Raji (cell line): ENCODE data around the gene AMPD3.

Experiments used
- POLR2A ChIP-seq: IDR thresholded peaks from 2 replicates; pipeline ENCODE4 v1.6.1; 2011; ENCODE audit warnings: low read depth, low read length, control low read depth; ENCODE audit not compliant: insufficient read depth

AMPD3 gene

GRCh38 chr11:10490032-10490397, 35.0 kb downstream of the AMPD3 start:
- no peak for TF ChIP-seq POLR2A

GRCh38 chr11:10490398-10491241, 35.6 kb downstream of the AMPD3 start:
- no peak for TF ChIP-seq POLR2A

GRCh38 chr11:10492084-10492483, 37.0 kb downstream of the AMPD3 start:
- TF ChIP-seq POLR2A: no peak

- no peak for TF ChIP-seq POLR2A
These were observed 38.1 kb downstream of the AMPD3 start for GRCh38 chr11:10493041-10493663.

DNA sequence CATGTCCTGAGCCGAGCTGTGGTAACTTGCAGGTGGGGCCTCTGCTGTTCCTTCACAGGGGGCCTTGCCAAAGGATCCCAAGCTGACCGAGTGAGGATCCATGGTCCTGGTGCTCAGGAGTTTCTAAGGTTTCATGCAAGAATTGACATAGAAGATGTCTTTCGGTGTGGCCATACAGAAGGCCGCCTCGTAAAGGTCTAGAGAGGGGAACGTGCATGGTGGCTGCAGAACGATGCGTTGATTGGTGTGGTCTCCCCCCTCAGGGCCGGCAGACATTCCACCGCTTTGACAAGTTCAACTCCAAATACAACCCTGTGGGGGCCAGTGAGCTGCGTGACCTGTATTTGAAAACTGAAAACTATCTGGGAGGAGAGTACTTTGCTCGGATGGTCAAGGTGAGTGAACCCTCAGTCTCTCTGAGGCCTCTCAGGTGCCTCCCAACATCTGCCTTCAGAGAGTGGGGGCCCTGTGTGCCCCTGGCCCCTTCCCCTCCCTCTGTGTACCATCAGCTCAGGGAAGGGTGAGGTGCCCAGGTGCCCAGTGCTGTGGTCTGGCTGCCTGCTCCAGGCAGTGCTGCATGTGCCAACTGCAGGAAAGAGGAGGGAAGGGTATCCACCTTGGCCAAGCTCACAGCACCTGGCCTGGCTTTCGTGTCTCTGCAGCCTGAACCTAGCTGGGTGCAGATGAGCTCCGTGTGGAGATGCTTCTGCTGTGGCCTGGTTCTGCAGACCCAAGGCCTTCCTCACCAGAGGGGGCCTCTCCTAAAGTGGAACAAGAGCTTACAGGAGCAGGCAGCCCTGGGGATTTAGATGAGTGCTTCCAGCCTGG, 39.8 kb downstream of the AMPD3 start:
- TF ChIP-seq POLR2A: no peak

DNA sequence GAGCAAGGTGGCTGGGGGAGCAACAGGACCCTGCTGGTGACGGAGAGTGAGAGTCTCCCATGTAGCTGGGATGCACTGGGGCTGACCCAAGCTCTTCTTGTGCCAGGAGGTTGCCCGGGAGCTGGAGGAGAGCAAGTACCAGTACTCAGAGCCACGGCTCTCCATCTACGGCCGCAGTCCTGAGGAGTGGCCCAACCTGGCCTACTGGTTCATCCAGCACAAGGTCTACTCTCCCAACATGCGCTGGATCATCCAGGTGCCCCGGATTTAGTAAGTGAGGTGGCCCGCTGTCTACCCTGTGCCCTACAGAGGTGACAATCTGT, 40.4 kb downstream of the AMPD3 start:
- no peak for TF ChIP-seq POLR2A

DNA sequence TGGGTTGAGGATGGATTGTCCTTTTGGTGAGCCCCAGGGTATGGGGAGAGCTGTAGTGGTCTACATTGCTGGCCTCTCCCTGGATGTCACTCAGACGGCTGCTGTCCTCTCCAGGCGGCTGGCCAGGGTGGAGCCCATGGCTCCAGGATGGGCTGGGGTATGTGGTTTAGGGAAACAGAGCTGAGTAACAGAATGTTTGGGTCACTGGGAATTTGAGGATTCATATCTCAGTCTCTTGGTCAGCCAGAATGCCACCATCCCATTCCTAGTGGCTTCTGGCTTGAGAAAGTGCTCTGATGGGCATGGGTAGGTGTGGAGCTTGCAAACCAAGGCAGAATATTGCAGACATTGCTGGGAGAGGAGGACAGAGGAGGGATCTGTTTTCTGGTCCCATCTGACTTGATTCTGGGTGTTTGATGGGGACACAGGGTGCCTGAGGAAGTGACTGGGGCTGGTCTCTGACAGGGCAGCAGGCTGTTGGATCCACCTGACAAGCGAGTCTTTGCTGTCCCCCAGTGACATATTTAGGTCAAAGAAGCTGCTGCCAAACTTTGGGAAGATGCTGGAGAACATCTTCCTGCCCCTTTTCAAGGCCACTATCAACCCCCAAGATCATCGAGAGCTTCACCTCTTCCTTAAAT, 41.4 kb downstream of the AMPD3 start:
- TF ChIP-seq POLR2A: no peak

GRCh38 chr11:10497371-10498021, 42.4 kb downstream of the AMPD3 start:
- no peak for TF ChIP-seq POLR2A

DNA sequence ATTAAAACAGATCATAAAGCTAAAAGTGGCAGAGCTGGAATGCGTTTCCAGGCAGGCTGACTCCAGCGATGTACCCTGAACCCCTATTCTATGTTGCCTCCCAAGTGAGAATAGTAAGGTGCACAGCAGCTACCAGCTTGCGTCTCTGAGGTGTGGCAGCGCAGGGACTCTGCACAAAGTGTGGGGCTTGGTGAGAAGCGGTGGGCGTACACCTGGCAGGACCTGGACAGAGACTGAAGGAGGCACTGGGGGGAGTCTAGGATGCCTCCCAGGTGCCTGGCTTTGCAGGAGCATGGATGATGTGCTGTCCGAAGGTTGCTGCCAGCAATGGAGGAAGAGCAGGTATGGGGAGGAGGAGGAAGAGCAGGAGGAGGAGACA, 42.9 kb downstream of the AMPD3 start:
- TF ChIP-seq POLR2A: no peak

DNA sequence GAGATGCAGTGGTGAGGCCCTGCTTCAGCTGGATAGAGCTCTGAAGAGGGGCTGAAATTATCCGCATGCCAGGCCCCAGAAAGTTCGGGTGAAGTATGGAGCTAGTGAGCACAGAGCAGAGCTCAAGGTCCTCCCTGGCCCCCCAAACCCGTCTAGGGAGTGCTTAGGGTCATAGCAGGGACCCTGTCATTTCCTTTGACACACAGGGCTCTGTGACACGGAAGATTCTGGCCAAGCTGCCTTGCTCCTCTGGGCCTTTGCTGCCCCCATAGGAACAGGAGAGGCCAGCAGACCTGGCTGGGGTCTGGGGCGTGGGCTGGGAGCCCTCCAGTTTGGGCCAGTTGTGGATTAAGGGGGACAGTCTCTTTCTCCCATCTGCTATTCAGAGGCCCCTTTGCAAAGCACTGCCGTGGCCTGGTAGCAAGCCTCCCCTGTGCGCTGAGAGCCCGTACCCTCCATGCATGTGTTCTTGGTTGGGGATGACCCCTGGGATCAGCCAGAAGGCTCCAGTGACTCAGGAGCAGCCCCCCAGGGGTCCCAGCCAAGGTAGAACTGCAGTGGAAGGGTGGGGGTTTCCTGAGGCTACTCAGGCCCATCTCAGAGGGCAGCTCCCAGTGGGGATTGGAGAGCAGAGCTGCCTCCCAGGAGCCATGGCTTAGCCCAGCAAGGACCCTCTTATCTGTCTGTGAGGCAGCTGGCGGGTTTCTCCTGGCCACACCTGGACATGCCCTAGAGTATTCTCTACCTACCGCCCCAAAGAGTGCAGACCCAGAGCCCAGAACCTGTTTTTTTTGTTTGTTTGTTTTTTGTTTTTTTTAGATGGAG, 43.6 kb downstream of the AMPD3 start:
- no peak for TF ChIP-seq POLR2A

DNA sequence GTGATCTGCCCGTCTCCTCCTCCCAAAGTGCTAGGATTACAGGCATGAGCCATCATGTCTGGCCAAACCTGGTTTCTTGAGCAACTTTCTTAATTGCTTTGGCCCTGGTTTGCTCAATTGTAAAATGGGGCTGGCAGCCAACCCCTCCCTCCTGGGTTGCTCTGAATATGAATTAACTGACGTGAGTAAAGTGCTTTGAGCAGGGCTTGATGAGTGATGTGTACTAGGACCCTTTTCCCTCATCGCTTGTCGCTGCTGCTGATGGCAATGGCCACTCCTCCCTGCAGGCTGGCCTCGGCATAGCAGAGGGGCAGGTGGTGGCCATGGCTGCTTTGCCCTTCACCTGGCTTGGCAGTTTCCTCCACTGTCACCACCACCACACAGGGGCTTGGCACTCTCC, 44.4 kb downstream of the AMPD3 start:
- TF ChIP-seq POLR2A: no peak

DNA sequence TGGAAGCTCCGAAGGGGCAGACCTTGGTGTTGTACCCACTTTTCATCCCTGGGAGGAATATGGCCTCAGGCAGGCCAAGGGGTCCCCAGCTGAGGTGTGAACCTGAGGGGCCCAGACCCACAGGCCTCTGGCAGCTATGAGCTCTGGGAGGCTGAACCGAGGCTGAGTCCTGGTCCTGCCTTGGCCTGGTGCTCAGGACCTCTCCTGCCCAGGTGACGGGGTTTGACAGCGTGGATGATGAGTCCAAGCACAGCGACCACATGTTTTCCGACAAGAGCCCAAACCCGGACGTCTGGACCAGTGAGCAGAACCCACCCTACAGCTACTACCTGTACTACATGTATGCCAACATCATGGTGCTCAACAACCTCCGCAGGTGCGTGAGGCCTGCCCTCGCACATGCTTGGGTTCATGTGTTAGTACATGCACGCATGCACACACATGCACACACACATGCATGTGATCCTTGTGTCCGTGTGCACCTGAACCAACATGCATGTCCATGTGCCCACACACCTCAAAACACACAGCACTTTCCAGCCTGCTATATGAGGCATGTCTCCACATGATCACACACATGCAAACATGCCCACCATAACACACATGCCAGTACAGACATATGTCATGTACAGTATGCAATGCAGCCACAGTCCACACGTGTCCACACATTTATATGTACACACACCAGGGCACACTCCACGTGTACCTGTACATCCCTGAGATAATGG, 45.0 kb downstream of the AMPD3 start:
- no peak for TF ChIP-seq POLR2A

DNA sequence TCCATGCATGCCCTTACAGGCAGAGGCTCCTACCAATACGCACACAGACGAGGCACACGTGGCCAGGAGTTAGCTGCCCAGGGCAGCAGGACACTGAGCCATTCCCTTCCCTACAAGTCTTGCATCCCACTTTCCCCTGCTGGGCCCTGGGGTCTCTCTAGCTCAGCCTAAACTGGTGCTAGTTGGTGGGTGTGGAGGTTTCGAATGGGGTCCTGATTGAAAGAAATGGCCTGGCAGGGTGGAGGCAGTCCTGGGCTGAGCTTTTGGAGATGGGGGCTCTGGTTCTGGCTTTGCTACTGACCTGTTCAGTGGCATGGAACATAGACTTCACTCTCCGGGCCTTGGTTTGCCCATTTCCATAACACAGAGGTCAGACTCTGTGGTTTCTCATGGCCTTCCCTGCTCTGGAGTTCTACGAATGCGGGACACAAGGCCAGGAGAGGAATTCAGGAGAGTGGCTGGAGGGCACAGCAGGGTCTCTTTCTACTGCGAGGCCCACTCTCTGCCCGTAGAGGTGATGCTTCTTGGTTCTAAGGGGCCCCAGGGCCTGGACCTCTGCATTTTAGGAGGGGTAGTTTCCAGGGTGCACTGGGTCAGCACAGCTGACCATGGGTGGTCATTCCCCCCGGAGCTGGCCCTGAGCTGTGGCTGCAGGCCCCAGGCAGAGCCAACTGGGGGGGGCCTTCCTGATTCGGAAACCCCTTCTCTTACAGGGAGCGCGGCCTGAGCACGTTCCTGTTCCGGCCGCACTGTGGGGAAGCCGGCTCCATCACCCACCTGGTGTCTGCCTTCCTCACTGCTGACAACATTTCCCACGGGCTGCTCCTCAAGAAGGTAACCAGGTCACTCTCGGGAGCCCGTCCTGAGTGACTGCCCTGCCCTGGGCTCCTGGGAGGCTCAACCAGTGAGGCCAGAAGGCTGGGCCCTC, 46.0 kb downstream of the AMPD3 start:
- no peak for TF ChIP-seq POLR2A
